ENCODE data around the gene NTRK2.

Gene NTRK2

GRCh38 chr9:84681516-84682285 lies 12.2 kb downstream of the NTRK2 start:
- ATAC-seq (ENCODE audit: insufficient read depth, low read depth), result no peak
- Histone ChIP-seq H3K27ac (ENCODE audit: low read length) (no peak overlapping the region), H3K9ac (ENCODE audit: low read depth, low read length) (no peak overlapping the region), H3K4me1 (ENCODE audit: insufficient read depth, low read length) (no peaks in the 10 kb centered on the region), H3K79me2 (ENCODE audit: insufficient read depth, low read length) (no peaks in the 10 kb centered on the region), H3K4me3 (ENCODE audit: low read depth in 1 of 2, low read length in 2 of 2) (no peak overlapping the region), H2AFZ (ENCODE audit: low read depth, low read length) (no peak overlapping the region), H3K27me3 (ENCODE audit: insufficient read depth, low read length, poor library complexity) (no peaks in the 10 kb centered on the region), H3K4me2 (ENCODE audit: insufficient read depth, low read length) (no peak overlapping the region), H4K20me1 (ENCODE audit: insufficient read depth, low read length) (no peaks in the 10 kb centered on the region), H3K9me3 (ENCODE audit: insufficient read depth, low read length, severe bottlenecking) (no peaks in the 10 kb centered on the region), H3K36me3 (ENCODE audit: insufficient read depth, low read length) (no peaks in the 10 kb centered on the region)
- no peak for TF ChIP-seq CTCF (IDR thresholded peaks at IDR 0.05; ENCODE audit: borderline replicate concordance, extremely low read depth, low read length, poor library complexity, severe bottlenecking)
- TF ChIP-seq EZH2 (IDR thresholded peaks at IDR 0.05; ENCODE audit: borderline replicate concordance, low read depth, low read length, severe bottlenecking), result no peak
- DNase-seq, result no peak

- no peak for DNase-seq
- TF ChIP-seq CTCF (IDR thresholded peaks at IDR 0.05; ENCODE audit: borderline replicate concordance, extremely low read depth, low read length, poor library complexity, severe bottlenecking) (no peak), EZH2 (IDR thresholded peaks at IDR 0.05; ENCODE audit: borderline replicate concordance, low read depth, low read length, severe bottlenecking) (no peak)
- no peak overlapping the region for H3K9ac ChIP-seq (ENCODE audit: low read depth, low read length)
- no peaks in the 10 kb centered on the region for H3K79me2 ChIP-seq (ENCODE audit: insufficient read depth, low read length)
- H3K36me3 ChIP-seq (ENCODE audit: insufficient read depth, low read length), result no peaks in the 10 kb centered on the region
- H3K9me3 ChIP-seq (ENCODE audit: insufficient read depth, low read length, severe bottlenecking), result no peaks in the 10 kb centered on the region
- H3K27me3 ChIP-seq (ENCODE audit: insufficient read depth, low read length, poor library complexity), result peaks cover 6% of the 10 kb centered on the region
- H3K27ac ChIP-seq (ENCODE audit: low read length), result no peak overlapping the region
- ATAC-seq (ENCODE audit: insufficient read depth, low read depth), result no peak
- H4K20me1 ChIP-seq (ENCODE audit: insufficient read depth, low read length), result no peaks in the 10 kb centered on the region
- no peak overlapping the region for H3K4me3 ChIP-seq (ENCODE audit: low read depth in 1 of 2, low read length in 2 of 2)
- no peak overlapping the region for H3K4me2 ChIP-seq (ENCODE audit: insufficient read depth, low read length)
- H2AFZ ChIP-seq (ENCODE audit: low read depth, low read length), result no peak overlapping the region
- H3K4me1 ChIP-seq (ENCODE audit: insufficient read depth, low read length), result no peaks in the 10 kb centered on the region
Observed at GRCh38 chr9:84686068-84686467, 16.5 kb downstream of the NTRK2 start.

- no peaks in the 10 kb centered on the region for H3K36me3 ChIP-seq (ENCODE audit: insufficient read depth, low read length)
- H3K4me2 ChIP-seq (ENCODE audit: insufficient read depth, low read length), result no peak overlapping the region
- H3K4me3 ChIP-seq (ENCODE audit: low read depth in 1 of 2, low read length in 2 of 2), result no peak overlapping the region
- TF ChIP-seq CTCF (IDR thresholded peaks at IDR 0.05; ENCODE audit: borderline replicate concordance, extremely low read depth, low read length, poor library complexity, severe bottlenecking), result no peak
- no peak for TF ChIP-seq EZH2 (IDR thresholded peaks at IDR 0.05; ENCODE audit: borderline replicate concordance, low read depth, low read length, severe bottlenecking)
- DNase-seq (no peak), ATAC-seq (ENCODE audit: insufficient read depth, low read depth) (no peak)
- no peak overlapping the region for H3K9ac ChIP-seq (ENCODE audit: low read depth, low read length)
- no peaks in the 10 kb centered on the region for H3K9me3 ChIP-seq (ENCODE audit: insufficient read depth, low read length, severe bottlenecking)
- no peak overlapping the region for H2AFZ ChIP-seq (ENCODE audit: low read depth, low read length)
- H4K20me1 ChIP-seq (ENCODE audit: insufficient read depth, low read length), result no peaks in the 10 kb centered on the region
- H3K27ac ChIP-seq (ENCODE audit: low read length), result no peak overlapping the region
- H3K79me2 ChIP-seq (ENCODE audit: insufficient read depth, low read length), result no peaks in the 10 kb centered on the region
- peaks cover 6% of the 10 kb centered on the region for H3K27me3 ChIP-seq (ENCODE audit: insufficient read depth, low read length, poor library complexity)
- no peaks in the 10 kb centered on the region for H3K4me1 ChIP-seq (ENCODE audit: insufficient read depth, low read length)
Observed at GRCh38 chr9:84688956-84689355, 19.4 kb downstream of the NTRK2 start.
